RPMI8226 (cell line): Measurements from ENCODE around the gene ELL2.
A peak's percentile ranks its signal among the peaks of the same experiment; 100 is the strongest.
"Not testable (repeated sequence)": the region's sequence is repeated elsewhere in the genome, so short reads cannot be mapped to it uniquely, and the experiment has no call there.

Source experiments
- DNase-seq: peaks from one replicate; pipeline ENCODE4 v3.0.0-alpha.2; 2015

The ELL2 gene

GRCh38 chr5:95856501-95856981 is 105.1 kb downstream of the ELL2 start:
- DNase-seq, result no peak

GRCh38 chr5:95853490-95853889 is 108.2 kb downstream of the ELL2 start:
- DNase-seq, result no peak

- DNase-seq, result no peak
Measured at GRCh38 chr5:95852567-95852966, 109.1 kb downstream of the ELL2 start.

DNA sequence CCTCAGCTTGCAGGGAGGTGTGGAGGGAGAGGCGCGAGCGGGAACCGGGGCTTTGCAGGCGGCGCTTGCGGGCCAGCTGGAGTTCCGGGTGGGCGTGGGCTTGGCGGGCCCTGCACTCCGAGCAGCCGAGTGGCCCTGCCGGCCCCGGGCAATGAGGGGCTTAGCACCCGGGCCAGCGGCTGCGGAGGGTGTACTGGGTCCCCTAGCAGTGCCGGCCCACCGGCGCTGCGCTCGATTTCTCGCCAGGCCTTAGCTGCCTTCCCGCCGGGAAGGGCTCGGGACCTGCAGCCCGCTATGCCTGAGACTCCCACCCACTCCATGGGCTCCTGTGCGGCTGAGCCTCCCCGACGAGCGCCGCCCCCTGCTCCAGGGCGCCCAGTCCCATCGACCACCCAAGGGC is 110.5 kb downstream of the ELL2 start:
- not testable (repeated sequence) for DNase-seq

- DNase-seq, result no peak
Measured at GRCh38 chr5:95850391-95850894, 111.2 kb downstream of the ELL2 start.

- DNase-seq, result no peak
Measured at GRCh38 chr5:95848701-95849100, 113.0 kb downstream of the ELL2 start.

DNA sequence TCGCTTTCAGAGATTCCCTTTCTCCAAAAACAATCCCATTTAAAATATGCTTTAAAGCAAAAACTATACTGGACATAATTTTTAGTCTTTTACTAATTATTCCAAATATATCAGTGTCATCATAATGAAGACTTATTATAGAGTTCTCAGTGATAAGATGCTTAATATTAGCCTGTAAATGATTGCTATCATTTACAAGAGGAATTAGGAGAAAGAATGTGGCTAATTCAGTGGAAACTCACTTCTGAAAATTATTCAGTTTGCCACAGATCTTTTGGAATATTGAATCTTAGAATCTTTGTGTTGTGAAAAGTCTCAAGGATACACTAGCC is 114.4 kb downstream of the ELL2 start:
- DNase-seq, result no peak

GRCh38 chr5:95846554-95847260 is 114.9 kb downstream of the ELL2 start:
- DNase-seq, result peak; percentile 81

DNA sequence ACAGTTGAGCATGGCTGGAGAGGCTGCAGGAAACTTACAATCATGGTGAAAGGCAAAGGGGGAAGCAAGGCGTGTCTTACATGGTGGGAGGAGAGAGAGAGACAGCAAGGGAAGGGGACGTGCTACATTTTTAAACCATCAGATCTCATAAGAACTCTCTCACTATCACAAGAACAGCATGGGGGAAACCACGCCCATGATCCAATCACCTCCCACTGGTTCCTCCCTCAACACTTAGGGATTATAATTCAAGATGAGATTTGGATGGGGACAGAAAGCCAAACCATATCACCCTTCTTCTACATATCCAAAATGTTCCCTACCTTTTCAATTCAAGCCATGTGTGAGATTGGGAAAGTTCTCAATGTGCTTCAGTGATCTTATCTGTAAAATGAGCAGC is 116.3 kb downstream of the ELL2 start:
- no peak for DNase-seq

DNA sequence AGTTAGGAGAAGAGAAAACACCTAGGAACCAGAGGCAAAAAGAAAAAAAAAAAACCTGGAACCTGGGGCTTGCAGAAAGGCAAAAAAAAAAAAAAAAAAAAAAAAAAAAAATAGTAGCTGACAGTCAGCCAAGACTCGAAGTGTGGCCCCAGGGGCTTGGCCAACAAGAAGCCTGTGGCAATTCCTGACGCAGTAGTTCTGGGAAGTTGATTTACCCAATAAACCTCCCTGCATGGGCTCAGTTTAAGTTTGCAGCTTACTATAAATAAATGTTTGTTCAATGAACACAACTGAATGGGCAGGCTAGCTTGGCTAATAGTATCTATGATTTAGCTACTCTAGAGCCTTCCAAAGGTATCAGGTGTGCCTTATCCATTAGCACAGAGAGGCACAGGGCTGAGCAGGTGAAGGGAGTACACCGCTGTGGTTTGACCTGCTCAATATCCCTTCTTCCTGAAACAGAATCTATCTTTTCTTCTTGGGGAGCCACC is 117.9 kb downstream of the ELL2 start:
- no peak for DNase-seq

GRCh38 chr5:95842854-95843544 is 118.7 kb downstream of the ELL2 start:
- peak; percentile 87 for DNase-seq

GRCh38 chr5:95841914-95842812 is 119.5 kb downstream of the ELL2 start:
- no peak for DNase-seq

GRCh38 chr5:95840956-95841705 is 120.5 kb downstream of the ELL2 start:
- DNase-seq, result no peak

GRCh38 chr5:95839658-95840057 is 122.0 kb downstream of the ELL2 start:
- DNase-seq, result no peak

DNA sequence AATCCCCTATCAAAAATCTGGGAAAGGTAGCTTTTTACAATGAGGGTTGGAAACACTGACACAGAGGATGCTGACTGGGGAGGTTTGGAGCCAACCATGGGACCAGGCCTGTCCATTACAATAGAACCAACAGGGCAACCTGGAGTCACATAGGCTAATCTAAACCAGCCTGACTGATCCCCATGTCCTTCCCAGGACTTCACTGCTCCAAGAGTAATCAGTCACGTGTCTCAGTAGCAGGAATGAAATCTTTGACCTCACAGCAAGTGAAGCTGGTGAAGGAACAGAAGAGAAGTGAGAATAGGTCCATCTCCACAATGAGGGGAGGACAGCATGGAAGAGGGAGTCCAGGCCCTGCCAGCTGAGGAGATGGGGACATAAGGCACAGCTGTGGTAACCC is 123.1 kb downstream of the ELL2 start:
- DNase-seq, result no peak

GRCh38 chr5:95838001-95838520 is 123.6 kb downstream of the ELL2 start:
- no peak for DNase-seq

- no peak for DNase-seq
Measured at GRCh38 chr5:95837492-95837891, 124.2 kb downstream of the ELL2 start.

DNA sequence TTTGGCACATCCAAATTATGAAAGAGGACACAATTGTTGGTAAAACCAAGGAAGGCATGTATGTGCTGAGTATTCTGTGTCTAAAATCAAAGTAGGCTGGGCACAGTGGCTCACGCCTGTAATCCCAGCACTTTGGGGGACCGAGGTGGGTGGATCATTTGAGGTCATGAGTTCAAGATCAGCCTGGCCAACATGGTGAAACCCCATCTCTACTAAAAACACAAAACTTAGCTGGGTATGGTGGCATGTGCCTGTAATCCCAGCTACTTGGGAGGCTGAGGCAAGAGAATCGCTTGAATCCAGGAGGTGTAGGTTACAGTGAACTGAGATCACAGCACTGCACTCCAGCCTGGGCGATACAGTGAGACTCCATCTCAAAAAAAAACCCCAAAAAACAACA is 124.7 kb downstream of the ELL2 start:
- not testable (repeated sequence) for DNase-seq

- peak; percentile 40 for DNase-seq
Measured at GRCh38 chr5:95836544-95836943, 125.1 kb downstream of the ELL2 start.

DNA sequence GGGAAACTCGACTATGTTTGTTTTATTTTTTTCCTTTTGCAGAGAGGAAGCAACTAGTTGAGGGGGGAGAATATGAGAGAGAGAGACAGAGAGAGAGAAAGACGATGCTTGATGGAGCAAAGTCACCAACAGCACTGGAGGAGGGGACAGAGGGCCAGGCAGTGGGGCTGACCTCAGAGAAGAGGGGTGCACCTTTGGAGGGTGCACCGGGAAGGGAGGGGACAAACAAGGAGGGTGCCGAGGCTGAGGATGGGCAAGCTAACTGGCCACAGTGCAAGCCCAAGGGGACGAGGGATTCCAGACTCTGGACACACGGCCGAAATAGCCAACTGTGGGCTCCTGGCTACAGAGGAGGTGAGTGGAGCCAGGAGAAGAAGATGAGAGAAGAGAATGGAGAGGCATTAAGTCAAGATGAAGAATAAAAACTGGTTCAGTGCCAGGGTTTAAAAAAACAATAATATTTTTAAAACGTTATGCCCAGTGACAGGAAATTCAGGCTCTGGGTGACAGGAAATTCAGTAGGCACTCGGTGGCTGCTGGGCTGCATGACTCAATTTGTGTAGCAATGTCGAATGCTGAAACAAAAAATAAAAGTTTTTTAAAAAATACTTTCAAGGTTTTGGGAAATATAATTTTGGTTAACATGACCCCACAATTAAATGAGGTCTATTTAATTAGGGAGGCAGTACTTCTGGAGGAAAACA is 125.8 kb downstream of the ELL2 start:
- peak; percentile 26 for DNase-seq
